ENCODE results near the gene GNG11. TPM values are rescaled to one million over a fixed set of nuclear protein-coding genes. Genes with fewer than 3 reads are reported as not detected.

Gene GNG11
- total RNA-seq, 1 experiment from 2014 or later: not detected

DNA sequence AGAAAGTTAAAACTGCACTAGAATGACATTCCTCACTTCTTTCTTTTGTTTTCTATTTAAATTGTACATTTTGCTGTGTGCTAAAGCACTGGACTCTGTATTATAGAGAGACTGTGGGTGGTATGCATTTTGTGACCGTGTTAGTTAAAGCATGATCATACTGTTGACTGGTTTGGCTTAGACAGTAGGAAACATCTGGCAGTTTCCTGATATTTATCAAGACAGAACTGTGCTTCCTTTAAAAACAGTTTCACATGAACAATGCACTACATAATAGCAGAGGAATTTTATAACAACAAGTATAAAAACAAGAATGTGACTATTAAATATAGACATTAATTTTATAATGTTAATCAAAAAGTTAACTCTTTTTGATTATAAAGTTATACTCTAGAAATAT is 23.1 kb downstream of the GNG11 start (continued):
- TF ChIP-seq REST (IDR thresholded peaks at IDR 0.05; ENCODE audit: low read depth): no peak
- no peak for TF ChIP-seq EZH2phosphoT487 (IDR thresholded peaks at IDR 0.05; ENCODE audit: borderline replicate concordance)
- TF ChIP-seq, protein P1, sequence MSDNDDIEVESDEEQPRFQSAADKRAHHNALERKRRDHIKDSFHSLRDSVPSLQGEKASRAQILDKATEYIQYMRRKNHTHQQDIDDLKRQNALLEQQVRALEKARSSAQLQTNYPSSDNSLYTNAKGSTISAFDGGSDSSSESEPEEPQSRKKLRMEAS (IDR thresholded peaks at IDR 0.05): no peak
- TF ChIP-seq RAD21 (IDR thresholded peaks at IDR 0.05; ENCODE audit: low read depth): no peak
- no peak for TF ChIP-seq ZNF274 (IDR thresholded peaks at IDR 0.05; ENCODE audit: low read depth, low read length)
- TF ChIP-seq ELF1 (IDR thresholded peaks at IDR 0.05; ENCODE audit: borderline replicate concordance, low read depth): no peak
- no peak for TF ChIP-seq FOSL1 (IDR thresholded peaks at IDR 0.05; ENCODE audit: low read depth)
- no peak for TF ChIP-seq YY1 (IDR thresholded peaks at IDR 0.05; ENCODE audit: extremely low read depth, insufficient replicate concordance, low read depth, low read length)
- no peak for TF ChIP-seq SP1 (IDR thresholded peaks at IDR 0.05; ENCODE audit: low read depth)
- TF ChIP-seq SRF (IDR thresholded peaks at IDR 0.05; ENCODE audit: low read depth): no peak
- TF ChIP-seq SIN3A (IDR thresholded peaks at IDR 0.05; ENCODE audit: low read depth): no peak

- no peaks in the 10 kb centered on the region for H3K4me1 ChIP-seq (ENCODE audit: control insufficient read depth in 1 of 2, insufficient read depth in 2 of 2, low read length in 2 of 2)
- H3K9ac ChIP-seq (ENCODE audit: low read length): no peak overlapping the region
- H3K9me3 ChIP-seq (ENCODE audit: control insufficient read depth in 1 of 2, insufficient read depth in 1 of 2, low read depth in 1 of 2, low read length in 2 of 2): no peaks in the 10 kb centered on the region
- ChIA-PET CTCF (no interaction called here), RAD21 (ENCODE audit: low non-redundant PET in 1 of 2, low total read pairs in 2 of 2, uncharacterized antibody in 2 of 2, unreplicated experiment in 2 of 2) (no interaction called here), POLR2A (no interaction called here)
- H3K9me2 ChIP-seq (ENCODE audit: insufficient read depth): no peaks in the 10 kb centered on the region
- ATAC-seq (no peak), DNase-seq (ENCODE audit: low read depth, low spot score) (no peak)
- H3K36me3 ChIP-seq (ENCODE audit: control insufficient read depth in 1 of 2, insufficient read depth in 2 of 2, low read length in 2 of 2): no peaks in the 10 kb centered on the region
- no peak overlapping the region for H3K27ac ChIP-seq (ENCODE audit: low read depth, low read length)
- intact Hi-C loops (cut with micrococcal nuclease): no loop called here
- BruUV-seq (replicated peaks): no TSS peak
- H3K4me3 ChIP-seq (replicated peaks in 1 of 2; ENCODE audit: low read depth in 1 of 2, low read length in 2 of 2): no peak overlapping the region
- no peaks in the 10 kb centered on the region for H3K79me2 ChIP-seq (ENCODE audit: insufficient read depth, low read length)
- H3K4me2 ChIP-seq (ENCODE audit: low read length): no peak overlapping the region
- no peaks in the 10 kb centered on the region for H4K20me1 ChIP-seq (ENCODE audit: insufficient read depth)
- H2AFZ ChIP-seq (ENCODE audit: low read depth, low read length, poor library complexity, severe bottlenecking): no peak overlapping the region
- no peaks in the 10 kb centered on the region for H3K27me3 ChIP-seq (ENCODE audit: insufficient read depth, low read length)
- no peak for TF ChIP-seq REST (IDR thresholded peaks at IDR 0.05; ENCODE audit: low read depth)
- TF ChIP-seq EZH2phosphoT487 (IDR thresholded peaks at IDR 0.05; ENCODE audit: borderline replicate concordance): no peak
- TF ChIP-seq SRF (IDR thresholded peaks at IDR 0.05; ENCODE audit: low read depth): no peak
- no peak for TF ChIP-seq SP1 (IDR thresholded peaks at IDR 0.05; ENCODE audit: low read depth)
- no peak for TF ChIP-seq ZFX (IDR thresholded peaks at IDR 0.05)
- TF ChIP-seq, protein P2, sequence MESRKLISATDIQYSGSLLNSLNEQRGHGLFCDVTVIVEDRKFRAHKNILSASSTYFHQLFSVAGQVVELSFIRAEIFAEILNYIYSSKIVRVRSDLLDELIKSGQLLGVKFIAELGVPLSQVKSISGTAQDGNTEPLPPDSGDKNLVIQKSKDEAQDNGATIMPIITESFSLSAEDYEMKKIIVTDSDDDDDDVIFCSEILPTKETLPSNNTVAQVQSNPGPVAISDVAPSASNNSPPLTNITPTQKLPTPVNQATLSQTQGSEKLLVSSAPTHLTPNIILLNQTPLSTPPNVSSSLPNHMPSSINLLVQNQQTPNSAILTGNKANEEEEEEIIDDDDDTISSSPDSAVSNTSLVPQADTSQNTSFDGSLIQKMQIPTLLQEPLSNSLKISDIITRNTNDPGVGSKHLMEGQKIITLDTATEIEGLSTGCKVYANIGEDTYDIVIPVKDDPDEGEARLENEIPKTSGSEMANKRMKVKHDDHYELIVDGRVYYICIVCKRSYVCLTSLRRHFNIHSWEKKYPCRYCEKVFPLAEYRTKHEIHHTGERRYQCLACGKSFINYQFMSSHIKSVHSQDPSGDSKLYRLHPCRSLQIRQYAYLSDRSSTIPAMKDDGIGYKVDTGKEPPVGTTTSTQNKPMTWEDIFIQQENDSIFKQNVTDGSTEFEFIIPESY (IDR thresholded peaks at IDR 0.05; ENCODE audit: extremely low read depth, insufficient replicate concordance, low read length): no peak
- TF ChIP-seq YY1 (IDR thresholded peaks at IDR 0.05; ENCODE audit: extremely low read depth, insufficient replicate concordance, low read depth, low read length): no peak
- TF ChIP-seq, protein P1 (IDR thresholded peaks at IDR 0.05): no peak
- no peak for TF ChIP-seq CBX3 (IDR thresholded peaks at IDR 0.05; ENCODE audit: low read depth)
- no peak for TF ChIP-seq EZH2 (IDR thresholded peaks at IDR 0.05)
- TF ChIP-seq SIN3A (IDR thresholded peaks at IDR 0.05; ENCODE audit: low read depth): no peak
- no peak for TF ChIP-seq POLR2A (IDR thresholded peaks at IDR 0.05; ENCODE audit: borderline replicate concordance, extremely low read depth, insufficient read depth, insufficient read length)
Observed at GRCh38 chr7:93945083-93945482, 23.5 kb downstream of the GNG11 start.

Measured in HCT116 (cell line).